Spinal cord (tissue), 10 donors: ENCODE results near the gene NAA35. TPM values are rescaled to one million over a fixed set of nuclear protein-coding genes. Genes with fewer than 3 reads are reported as not detected.
A peak's percentile ranks its signal among the peaks of the same experiment; 100 is the strongest.
"Not testable (repeated sequence)": the region's sequence is repeated elsewhere in the genome, so short reads cannot be mapped to it uniquely, and the experiment has no call there.

Experiments
- DNase-seq, 6 donors: peaks; one replicate each; pipeline versions ENCODE4 v3.0.0 to v3.0.0-alpha.2; 2013 to 2015; ENCODE audit warnings: low spot score in 6 of 6, low read depth in 4 of 6
- H3K27ac ChIP-seq: one replicate; pipeline ENCODE4 v1.5.1; 2013; ENCODE audit warnings: low read depth, low read length, control low read depth
- H3K27me3 ChIP-seq: one replicate; pipeline ENCODE4 v1.6.1; 2013; ENCODE audit warnings: low read length; ENCODE audit not compliant: control insufficient read depth, insufficient read depth
- H3K36me3 ChIP-seq: one replicate; pipeline ENCODE4 v1.6.1; 2013; ENCODE audit warnings: low read length; ENCODE audit not compliant: control insufficient read depth, insufficient read depth
- H3K4me1 ChIP-seq: one replicate; pipeline ENCODE4 v1.6.1; 2013; ENCODE audit warnings: low read length; ENCODE audit not compliant: control insufficient read depth, insufficient read depth
- H3K4me3 ChIP-seq: one replicate; pipeline ENCODE4 v1.5.1; 2013; ENCODE audit warnings: low read depth, low read length, control low read depth
- H3K9me3 ChIP-seq: one replicate; pipeline ENCODE4 v1.6.1; 2013; ENCODE audit warnings: low read length; ENCODE audit not compliant: control insufficient read depth, insufficient read depth
- WGBS: methylation state at CpG from one replicate; pipeline ENCODE4 v1.1.5; 2013; ENCODE audit warnings: missing lambda C conversion rate; ENCODE audit not compliant: insufficient coverage; 5-methylcytosine and 5-hydroxymethylcytosine counted together
- polyA plus RNA-seq, 2 donors: library from polyadenylated mRNA; unstranded; fragments of 120-200 nt; gene quantifications; one replicate each; pipeline ENCODE4 v1.2.1, GENCODE V29; 2013; ENCODE audit not compliant: insufficient read length in 2 of 2
- total RNA-seq, 2 donors: library from RNA; depleted of rRNA in 1 of 2; stranded (reverse); fragments of 120-200 nt in 1 of 2; fragments of >200 nt in 1 of 2; gene quantifications; one replicate each; pipeline versions ENCODE4 v1.2.3 to v1.2.4, GENCODE V29; 2013 to 2014
- donor health status: healthy.

NAA35 gene
- total and polyA plus RNA-seq, 4 donors = 24.9 to 44.2 (median 33.6) TPM

DNA sequence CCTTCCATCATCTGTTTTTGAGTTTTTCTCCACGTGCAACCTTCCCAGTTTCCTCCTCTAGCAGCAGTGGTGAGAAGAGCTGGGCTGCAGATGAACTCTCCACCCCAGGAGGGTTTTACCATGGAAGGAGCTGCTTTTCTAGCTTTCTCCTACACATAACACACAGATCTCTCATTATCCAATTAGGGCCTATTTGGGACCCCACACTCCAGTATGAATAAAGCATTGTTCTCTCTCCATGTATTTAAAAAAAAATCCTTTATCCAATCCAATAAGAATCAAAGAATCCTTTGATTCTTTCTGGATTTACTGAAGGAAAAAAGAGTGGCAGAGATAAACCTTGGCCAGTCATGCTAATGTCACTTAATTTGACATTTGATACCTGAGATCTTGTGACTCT, 31.6 kb upstream of the NAA35 start:
- no peaks in the 10 kb centered on the region for H3K27me3 ChIP-seq
- no peaks in the 10 kb centered on the region for H3K36me3 ChIP-seq
- H3K27ac ChIP-seq = no peak overlapping the region
- DNase-seq = no peak
- H3K4me3 ChIP-seq = no peak overlapping the region
- WGBS = no CpG with 5 or more reads among the region's 1 CpG
- H3K9me3 ChIP-seq = no peaks in the 10 kb centered on the region
- H3K4me1 ChIP-seq = no peaks in the 10 kb centered on the region

DNA sequence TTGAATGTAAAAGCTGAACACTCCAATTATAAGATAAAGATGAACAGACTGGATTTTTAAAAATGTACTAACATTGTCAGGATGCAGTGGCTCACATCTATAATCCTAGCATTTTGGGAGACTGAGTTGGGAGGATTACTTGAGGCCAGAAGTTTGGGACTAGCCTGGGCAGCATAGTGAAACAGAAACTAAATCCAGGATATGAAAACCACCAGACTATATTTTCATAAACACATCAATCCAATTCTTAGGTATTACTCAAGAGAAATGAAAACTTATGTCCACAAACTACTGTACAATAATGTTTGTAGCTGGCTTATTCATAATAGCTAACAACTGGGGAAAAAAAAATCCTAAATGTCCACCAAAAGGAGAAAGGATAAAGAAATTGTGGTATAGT, 26.8 kb upstream of the NAA35 start:
- no peak overlapping the region for H3K27ac ChIP-seq
- DNase-seq = no peak
- no peaks in the 10 kb centered on the region for H3K36me3 ChIP-seq
- H3K4me3 ChIP-seq = no peak overlapping the region
- H3K4me1 ChIP-seq = no peaks in the 10 kb centered on the region
- no peaks in the 10 kb centered on the region for H3K27me3 ChIP-seq
- no peaks in the 10 kb centered on the region for H3K9me3 ChIP-seq

GRCh38 chr9:85917756-85918155, 23.2 kb upstream of the NAA35 start:
- no peaks in the 10 kb centered on the region for H3K9me3 ChIP-seq
- H3K4me1 ChIP-seq = no peaks in the 10 kb centered on the region
- 75% methylated on average over 1 of the region's 7 CpGs for WGBS
- H3K4me3 ChIP-seq = no peak overlapping the region
- DNase-seq = no peak
- no peak overlapping the region for H3K27ac ChIP-seq
- H3K36me3 ChIP-seq = no peaks in the 10 kb centered on the region
- H3K27me3 ChIP-seq = no peaks in the 10 kb centered on the region

- Histone ChIP-seq H3K36me3 (no peaks in the 10 kb centered on the region), H3K4me3 (no peak overlapping the region), H3K4me1 (no peaks in the 10 kb centered on the region), H3K9me3 (no peaks in the 10 kb centered on the region), H3K27me3 (no peaks in the 10 kb centered on the region), H3K27ac (no peak overlapping the region)
- no peak for DNase-seq
- WGBS = 88% methylated on average over 2 of the region's 5 CpGs
Measured at GRCh38 chr9:85925493-85925892, 15.5 kb upstream of the NAA35 start.

DNA sequence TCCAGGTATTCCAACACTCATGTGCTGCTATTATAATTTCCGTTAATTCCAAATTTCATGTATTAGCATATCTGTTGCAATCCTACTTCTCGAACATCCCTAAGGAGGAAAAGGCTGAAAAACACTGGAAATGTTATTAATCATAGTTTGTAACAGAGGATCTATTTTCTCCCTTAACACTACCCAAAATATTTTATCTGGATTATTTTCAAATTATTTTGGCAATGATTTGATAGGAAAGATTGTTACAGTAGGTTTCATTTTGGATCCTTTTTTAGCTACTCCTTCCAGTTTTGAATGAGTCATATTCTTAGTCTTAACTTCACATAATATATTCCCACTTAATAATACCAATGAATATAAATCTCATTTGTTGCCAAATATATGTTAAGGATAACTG, 13.9 kb upstream of the NAA35 start:
- H3K27me3 ChIP-seq = no peaks in the 10 kb centered on the region
- no peaks in the 10 kb centered on the region for H3K4me1 ChIP-seq
- WGBS = no CpG with 5 or more reads among the region's 2 CpGs
- no peaks in the 10 kb centered on the region for H3K36me3 ChIP-seq
- no peak for DNase-seq
- H3K27ac ChIP-seq = no peak overlapping the region
- no peaks in the 10 kb centered on the region for H3K9me3 ChIP-seq
- H3K4me3 ChIP-seq = no peak overlapping the region

DNA sequence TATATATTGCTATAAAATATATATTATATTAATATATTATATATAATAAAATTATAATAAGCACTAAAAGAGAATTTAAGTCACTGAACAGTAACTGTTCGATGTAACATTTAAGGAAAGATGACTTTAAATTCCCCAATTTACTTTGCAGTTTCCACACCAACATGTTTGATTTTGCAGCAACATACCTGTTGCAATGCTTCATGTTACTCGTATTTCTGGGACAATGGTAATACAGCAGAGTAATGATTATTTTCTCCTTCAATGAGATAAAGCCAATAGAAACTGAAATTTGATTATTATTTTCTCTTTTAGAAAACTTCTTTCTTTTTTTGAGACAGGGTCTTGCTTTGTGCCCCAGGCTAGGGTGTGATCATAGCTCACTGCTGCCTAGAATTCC, 9.5 kb upstream of the NAA35 start:
- no peaks in the 10 kb centered on the region for H3K27me3 ChIP-seq
- DNase-seq = no peak
- WGBS = no CpG with 5 or more reads among the region's 2 CpGs
- H3K9me3 ChIP-seq = no peaks in the 10 kb centered on the region
- H3K4me3 ChIP-seq = no peak overlapping the region
- no peaks in the 10 kb centered on the region for H3K4me1 ChIP-seq
- H3K36me3 ChIP-seq = no peaks in the 10 kb centered on the region
- no peak overlapping the region for H3K27ac ChIP-seq

GRCh38 chr9:85935950-85936349, 5.0 kb upstream of the NAA35 start:
- 98% methylated on average over 10 of the region's 14 CpGs for WGBS
- H3K27ac ChIP-seq, H3K4me3 ChIP-seq, H3K27me3 ChIP-seq, DNase-seq, H3K9me3 ChIP-seq, H3K36me3 ChIP-seq, H3K4me1 ChIP-seq: not testable (repeated sequence)

DNA sequence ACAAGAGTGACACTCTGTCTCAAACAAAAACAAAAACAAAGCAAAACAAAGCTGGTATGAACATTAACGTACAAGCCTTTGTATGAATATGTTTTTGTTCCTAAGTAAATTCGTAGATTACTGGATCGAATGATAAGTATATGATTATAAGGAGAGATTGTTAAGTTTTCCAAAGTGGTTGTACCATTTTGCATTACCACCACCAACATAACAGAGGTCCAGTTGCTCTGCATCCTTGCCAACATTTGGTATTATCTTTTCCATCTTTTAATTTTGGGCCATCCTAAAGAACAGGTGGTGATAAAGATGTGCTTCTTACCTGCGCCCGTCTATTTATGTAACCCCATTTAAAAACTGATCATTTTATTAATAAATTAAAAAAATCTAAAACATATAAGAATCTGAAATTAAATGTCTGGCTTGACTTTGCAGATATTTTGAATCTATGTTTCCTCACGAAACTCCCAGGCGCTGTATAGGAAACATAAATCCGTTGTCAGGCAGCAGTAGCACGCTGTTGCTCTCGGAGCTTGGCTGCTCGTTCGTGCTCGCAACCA, 593 bp upstream of the NAA35 start:
- DNase-seq = no peak
- no peaks in the 10 kb centered on the region for H3K9me3 ChIP-seq
- no peaks in the 10 kb centered on the region for H3K36me3 ChIP-seq
- H3K27me3 ChIP-seq = no peaks in the 10 kb centered on the region
- peak overlapping the region; percentile 85 for H3K4me3 ChIP-seq
- H3K4me1 ChIP-seq = peaks cover 3% of the 10 kb centered on the region
- 0% methylated on average over 8 of the region's 13 CpGs for WGBS
- peak overlapping the region; percentile 92 for H3K27ac ChIP-seq

DNA sequence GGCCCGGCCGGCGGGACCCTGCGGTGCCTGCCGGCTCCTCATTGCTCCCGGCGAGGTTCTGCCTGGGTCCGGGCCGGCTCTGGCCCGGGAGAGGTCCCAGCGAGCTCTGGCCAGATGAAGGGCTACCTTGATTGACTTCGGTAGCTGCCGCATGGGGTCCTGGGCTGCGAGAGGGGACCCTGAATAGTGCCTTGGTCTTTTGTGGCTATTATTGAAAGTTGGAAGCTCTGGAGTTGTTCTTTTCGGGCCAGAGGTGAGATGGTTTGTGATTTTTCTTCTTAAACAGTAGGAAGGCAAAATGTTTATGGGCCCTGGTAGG, 635 bp downstream of the NAA35 start:
- peaks cover 3% of the 10 kb centered on the region for H3K4me1 ChIP-seq
- peak in 1 of 6 donors; percentile 12 for DNase-seq
- no peaks in the 10 kb centered on the region for H3K9me3 ChIP-seq
- peak overlapping the region; percentile 80 for H3K27ac ChIP-seq
- peak overlapping the region; percentile 85 for H3K4me3 ChIP-seq
- H3K36me3 ChIP-seq = peaks cover 4% of the 10 kb centered on the region
- WGBS = under 1% methylated on average over 15 of the region's 15 CpGs
- no peaks in the 10 kb centered on the region for H3K27me3 ChIP-seq

- Histone ChIP-seq H3K27ac (peak overlapping the region; percentile 80), H3K4me3 (peak overlapping the region; percentile 85), H3K27me3 (no peaks in the 10 kb centered on the region), H3K36me3 (peaks cover 4% of the 10 kb centered on the region), H3K4me1 (peaks cover 3% of the 10 kb centered on the region), H3K9me3 (no peaks in the 10 kb centered on the region)
- DNase-seq = no peak
- 49% methylated on average over 6 of the region's 8 CpGs for WGBS
Measured at GRCh38 chr9:85941966-85942912, 1.3 kb downstream of the NAA35 start.
